CD4-positive, alpha-beta T cell treated with Interleukin-6 at 100 ng/mL for 8 hours (primary cell): Measurements from ENCODE around the gene PRH2.

ENCODE experiments used
- DNase-seq: peaks from one replicate; pipeline ENCODE4 v3.0.0-alpha.2; 2020; ENCODE audit warnings: mixed read lengths, low spot score

The PRH2 gene

GRCh38 chr12:10960211-10960610 is 31.2 kb downstream of the PRH2 start:
- no peak for DNase-seq

- no peak for DNase-seq
Observed at GRCh38 chr12:10965476-10965875, 36.4 kb downstream of the PRH2 start.

- DNase-seq: no peak
Observed at GRCh38 chr12:10966314-10966713, 37.3 kb downstream of the PRH2 start.

- DNase-seq: no peak
Observed at GRCh38 chr12:10967409-10967808, 38.4 kb downstream of the PRH2 start.

- DNase-seq: no peak
Observed at GRCh38 chr12:10968765-10969456, 39.9 kb downstream of the PRH2 start.

GRCh38 chr12:10974965-10975364 is 45.9 kb downstream of the PRH2 start:
- no peak for DNase-seq

GRCh38 chr12:10982244-10982643 is 53.2 kb downstream of the PRH2 start:
- DNase-seq: peak; percentile 60
